GM12878 (cell line): ENCODE results near the gene PSAPL1. TPM values are rescaled to one million over a fixed set of nuclear protein-coding genes. Genes with fewer than 3 reads are reported as not detected.

Experiments
- PAX8 ChIP-seq: fragments of 450-650 bp; IDR thresholded peaks from 2 replicates; pipeline ENCODE4 v1.6.1; 2017; ENCODE audit warnings: mild to moderate bottlenecking, moderate library complexity
- PRDM15 ChIP-seq: fragments of 450-650 bp; formaldehyde crosslinking; IDR thresholded peaks from 2 replicates; pipeline ENCODE4 v1.4.0; 2020; ENCODE audit warnings: mild to moderate bottlenecking, moderate library complexity
- RELA ChIP-seq: fragments of 450-650 bp; IDR thresholded peaks from 2 replicates; pipeline ENCODE4 v1.8.0; 2014; ENCODE audit warnings: borderline replicate concordance; ENCODE audit not compliant: partially characterized antibody
- polyA plus RNA-seq, 11 experiments: library from polyadenylated mRNA; depleted of rRNA in 4 of 11; unstranded in 6 of 11; stranded (reverse) in 5 of 11; fragments of >200 nt; fragmentation: Nextera tagmentation in 4 of 11; fragmentation: Illumina TruSeq in 1 of 11; extraction: Ambion mirVana in 4 of 11; extraction: Trizol in 1 of 11; gene quantifications; 1 replicate in 1 of 11; 2 replicates in 10 of 11; pipeline versions ENCODE4 v1.2.1 to v1.2.3, GENCODE V29; 2011 to 2016; ENCODE audit warnings: inconsistent platforms in 2 of 11, missing spikeins in 2 of 11, low read depth in 1 of 11
- total RNA-seq, 4 experiments: library from RNA; depleted of rRNA in 3 of 4; stranded (reverse); fragments of >200 nt in 3 of 4; fragmentation: Illumina TruSeq in 1 of 4; extraction: Trizol in 1 of 4; gene quantifications; 2 replicates each; pipeline versions ENCODE4 v1.2.1 to v1.2.3, GENCODE V29; 2013 to 2021
- TF ChIP-seq, protein P1 (sequence below): fragments of 450-650 bp; IDR thresholded peaks from 2 replicates; pipeline ENCODE4 v1.6.1; 2017; ENCODE audit warnings: mild to moderate bottlenecking, moderate library complexity

Gene PSAPL1
- total and polyA plus RNA-seq, 10 of the 15 experiments (the other 5 are each of a cell fraction or from before 2014, with no cell fraction given), result not detected

- TF ChIP-seq RELA, result no peak
- TF ChIP-seq PAX8, result no peak
- TF ChIP-seq, protein P1, sequence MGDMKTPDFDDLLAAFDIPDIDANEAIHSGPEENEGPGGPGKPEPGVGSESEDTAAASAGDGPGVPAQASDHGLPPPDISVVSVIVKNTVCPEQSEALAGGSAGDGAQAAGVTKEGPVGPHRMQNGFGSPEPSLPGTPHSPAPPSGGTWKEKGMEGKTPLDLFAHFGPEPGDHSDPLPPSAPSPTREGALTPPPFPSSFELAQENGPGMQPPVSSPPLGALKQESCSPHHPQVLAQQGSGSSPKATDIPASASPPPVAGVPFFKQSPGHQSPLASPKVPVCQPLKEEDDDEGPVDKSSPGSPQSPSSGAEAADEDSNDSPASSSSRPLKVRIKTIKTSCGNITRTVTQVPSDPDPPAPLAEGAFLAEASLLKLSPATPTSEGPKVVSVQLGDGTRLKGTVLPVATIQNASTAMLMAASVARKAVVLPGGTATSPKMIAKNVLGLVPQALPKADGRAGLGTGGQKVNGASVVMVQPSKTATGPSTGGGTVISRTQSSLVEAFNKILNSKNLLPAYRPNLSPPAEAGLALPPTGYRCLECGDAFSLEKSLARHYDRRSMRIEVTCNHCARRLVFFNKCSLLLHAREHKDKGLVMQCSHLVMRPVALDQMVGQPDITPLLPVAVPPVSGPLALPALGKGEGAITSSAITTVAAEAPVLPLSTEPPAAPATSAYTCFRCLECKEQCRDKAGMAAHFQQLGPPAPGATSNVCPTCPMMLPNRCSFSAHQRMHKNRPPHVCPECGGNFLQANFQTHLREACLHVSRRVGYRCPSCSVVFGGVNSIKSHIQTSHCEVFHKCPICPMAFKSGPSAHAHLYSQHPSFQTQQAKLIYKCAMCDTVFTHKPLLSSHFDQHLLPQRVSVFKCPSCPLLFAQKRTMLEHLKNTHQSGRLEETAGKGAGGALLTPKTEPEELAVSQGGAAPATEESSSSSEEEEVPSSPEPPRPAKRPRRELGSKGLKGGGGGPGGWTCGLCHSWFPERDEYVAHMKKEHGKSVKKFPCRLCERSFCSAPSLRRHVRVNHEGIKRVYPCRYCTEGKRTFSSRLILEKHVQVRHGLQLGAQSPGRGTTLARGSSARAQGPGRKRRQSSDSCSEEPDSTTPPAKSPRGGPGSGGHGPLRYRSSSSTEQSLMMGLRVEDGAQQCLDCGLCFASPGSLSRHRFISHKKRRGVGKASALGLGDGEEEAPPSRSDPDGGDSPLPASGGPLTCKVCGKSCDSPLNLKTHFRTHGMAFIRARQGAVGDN, result no peak
- no peak for TF ChIP-seq PRDM15
Observed at GRCh38 chr4:7424553-7425111, 10.1 kb downstream of the PSAPL1 start (continued).
